Mesenchymal stem cell (in vitro differentiated cells and primary cell): Measurements from ENCODE around the gene SOX8.

ENCODE experiments used
- DNase-seq: peaks from one replicate; pipeline ENCODE4 v3.0.0-alpha.2; 2013
- H2AFZ ChIP-seq: one replicate; pipeline ENCODE4 v1.6.1; 2013; ENCODE audit warnings: low read depth, mild to moderate bottlenecking, control low read depth, inconsistent platforms, low read length, moderate library complexity
- H2AK5ac ChIP-seq: 2 replicates; pipeline ENCODE4 v1.6.1; 2013; ENCODE audit warnings: low read length, moderate library complexity, mild to moderate bottlenecking, inconsistent platforms; ENCODE audit not compliant: severe bottlenecking
- H2BK120ac ChIP-seq: one replicate; pipeline ENCODE4 v1.6.1; 2013; ENCODE audit warnings: low read depth, mild to moderate bottlenecking, inconsistent platforms, low read length, moderate library complexity
- H2BK12ac ChIP-seq, 2 experiments: one replicate each; pipeline ENCODE4 v1.6.1; 2013; ENCODE audit warnings: inconsistent platforms in 2 of 2, low read length in 2 of 2, mild to moderate bottlenecking in 2 of 2, moderate library complexity in 2 of 2, control low read depth in 1 of 2
- H2BK15ac ChIP-seq: one replicate; pipeline ENCODE4 v1.6.1; 2013; ENCODE audit warnings: mild to moderate bottlenecking, low read depth, inconsistent platforms; ENCODE audit not compliant: poor library complexity, severe bottlenecking
- H2BK5ac ChIP-seq: 2 replicates; pipeline ENCODE4 v1.6.1; 2013; ENCODE audit warnings: low read depth, mild to moderate bottlenecking, low read length, control low read depth, inconsistent platforms; ENCODE audit not compliant: poor library complexity, severe bottlenecking
- H3K14ac ChIP-seq, 2 experiments: one replicate each; pipeline ENCODE4 v1.6.1; 2013; ENCODE audit warnings: inconsistent platforms in 2 of 2, low read length in 2 of 2, control low read depth in 1 of 2, mild to moderate bottlenecking in 1 of 2, moderate library complexity in 1 of 2
- H3K18ac ChIP-seq, 2 experiments: one replicate each; pipeline ENCODE4 v1.6.1; 2013; ENCODE audit warnings: inconsistent platforms in 2 of 2, low read length in 2 of 2, control low read depth in 1 of 2, low read depth in 1 of 2, mild to moderate bottlenecking in 1 of 2
- H3K23ac ChIP-seq, 2 experiments: one replicate each; pipeline ENCODE4 v1.6.1; 2013; ENCODE audit warnings: inconsistent platforms in 2 of 2, low read length in 2 of 2, mild to moderate bottlenecking in 2 of 2, moderate library complexity in 2 of 2, control low read depth in 1 of 2
- H3K27ac ChIP-seq: 2 replicates; pipeline ENCODE4 v1.5.1; 2013; ENCODE audit warnings: mild to moderate bottlenecking, moderate library complexity, low read length, control low read depth, inconsistent platforms; ENCODE audit not compliant: poor library complexity, severe bottlenecking
- H3K27me3 ChIP-seq, 2 experiments: 2 replicates each; pipeline versions ENCODE4 v1.6.1 to v1.7.0; 2013; ENCODE audit warnings: low read length in 2 of 2, mild to moderate bottlenecking in 2 of 2, moderate library complexity in 2 of 2, control low read depth in 1 of 2, inconsistent platforms in 1 of 2; ENCODE audit not compliant: control insufficient read depth in 1 of 2, insufficient read depth in 1 of 2
- H3K36me3 ChIP-seq, 2 experiments: 2 replicates each; pipeline versions ENCODE4 v1.6.1 to v1.7.0; 2013; ENCODE audit warnings: low read length in 2 of 2, control low read depth in 1 of 2, inconsistent platforms in 1 of 2, low read depth in 1 of 2, mild to moderate bottlenecking in 1 of 2; ENCODE audit not compliant: insufficient read depth in 2 of 2, control insufficient read depth in 1 of 2
- H3K4ac ChIP-seq, 2 experiments: one replicate each; pipeline ENCODE4 v1.6.1; 2013; ENCODE audit warnings: inconsistent platforms in 2 of 2, low read length in 2 of 2, mild to moderate bottlenecking in 2 of 2, moderate library complexity in 2 of 2, control low read depth in 1 of 2, low read depth in 1 of 2
- H3K4me1 ChIP-seq: 2 replicates; pipeline ENCODE4 v1.6.1; 2013; ENCODE audit warnings: low read depth, low read length, control low read depth; ENCODE audit not compliant: control insufficient read depth, insufficient read depth
- H3K4me2 ChIP-seq: 2 replicates; pipeline ENCODE4 v1.6.1; 2013; ENCODE audit warnings: low read length, mild to moderate bottlenecking, inconsistent platforms; ENCODE audit not compliant: poor library complexity, severe bottlenecking
- H3K4me3 ChIP-seq, 2 experiments: 2 replicates each; pipeline versions ENCODE4 v1.5.1 to v1.7.0; 2013; ENCODE audit warnings: low read length in 2 of 2, mild to moderate bottlenecking in 2 of 2, control low read depth in 1 of 2, low read depth in 1 of 2; ENCODE audit not compliant: insufficient read depth in 1 of 2
- H3K79me1 ChIP-seq: replicated peaks from 2 replicates; pipeline ENCODE4 v1.6.1; 2013; ENCODE audit warnings: mild to moderate bottlenecking, control low read depth, low read length, inconsistent platforms; ENCODE audit not compliant: poor library complexity, severe bottlenecking
- H3K9ac ChIP-seq: 2 replicates; pipeline ENCODE4 v1.7.0; 2013; ENCODE audit warnings: mild to moderate bottlenecking, low read length, moderate library complexity
- H3K9me3 ChIP-seq: 2 replicates; pipeline ENCODE4 v1.7.0; 2013; ENCODE audit warnings: mild to moderate bottlenecking, low read length; ENCODE audit not compliant: control insufficient read depth
- H4K8ac ChIP-seq: one replicate; pipeline ENCODE4 v1.6.1; 2013; ENCODE audit warnings: inconsistent platforms, mild to moderate bottlenecking, low read length, moderate library complexity
- H4K91ac ChIP-seq: one replicate; pipeline ENCODE4 v1.6.1; 2013; ENCODE audit warnings: mild to moderate bottlenecking, low read length, inconsistent platforms
- WGBS: methylation state at CpG from one replicate; pipeline ENCODE4 v1.1.7; 2013; ENCODE audit warnings: mixed read lengths; 5-methylcytosine and 5-hydroxymethylcytosine counted together

Gene SOX8

GRCh38 chr16:987906-988305, 6.3 kb downstream of the SOX8 start:
- no peak for DNase-seq
- Histone ChIP-seq H3K27ac (no peak overlapping the region), H3K27me3 (peaks cover 9 to 74% of the 10 kb centered on the region in 2 experiments), H3K23ac (no peak overlapping the region), H3K4me3 (no peak overlapping the region), H2BK5ac (no peak overlapping the region), H3K14ac (no peak overlapping the region), H3K9ac (no peak overlapping the region), H3K36me3 (no peaks in the 10 kb centered on the region), H3K4me1 (no peaks in the 10 kb centered on the region), H2BK12ac (no peak overlapping the region), H4K91ac (no peak overlapping the region), H3K79me1 (no peaks in the 10 kb centered on the region), H3K4me2 (no peak overlapping the region), H2BK120ac (no peak overlapping the region), H2AFZ (no peak overlapping the region), H3K18ac (no peak overlapping the region), H3K9me3 (no peaks in the 10 kb centered on the region), H3K4ac (no peak overlapping the region), H2BK15ac (no peak overlapping the region), H2AK5ac (no peak overlapping the region), H4K8ac (no peak overlapping the region)
- WGBS, result 96% methylated on average over 17 of the region's 17 CpGs

DNA sequence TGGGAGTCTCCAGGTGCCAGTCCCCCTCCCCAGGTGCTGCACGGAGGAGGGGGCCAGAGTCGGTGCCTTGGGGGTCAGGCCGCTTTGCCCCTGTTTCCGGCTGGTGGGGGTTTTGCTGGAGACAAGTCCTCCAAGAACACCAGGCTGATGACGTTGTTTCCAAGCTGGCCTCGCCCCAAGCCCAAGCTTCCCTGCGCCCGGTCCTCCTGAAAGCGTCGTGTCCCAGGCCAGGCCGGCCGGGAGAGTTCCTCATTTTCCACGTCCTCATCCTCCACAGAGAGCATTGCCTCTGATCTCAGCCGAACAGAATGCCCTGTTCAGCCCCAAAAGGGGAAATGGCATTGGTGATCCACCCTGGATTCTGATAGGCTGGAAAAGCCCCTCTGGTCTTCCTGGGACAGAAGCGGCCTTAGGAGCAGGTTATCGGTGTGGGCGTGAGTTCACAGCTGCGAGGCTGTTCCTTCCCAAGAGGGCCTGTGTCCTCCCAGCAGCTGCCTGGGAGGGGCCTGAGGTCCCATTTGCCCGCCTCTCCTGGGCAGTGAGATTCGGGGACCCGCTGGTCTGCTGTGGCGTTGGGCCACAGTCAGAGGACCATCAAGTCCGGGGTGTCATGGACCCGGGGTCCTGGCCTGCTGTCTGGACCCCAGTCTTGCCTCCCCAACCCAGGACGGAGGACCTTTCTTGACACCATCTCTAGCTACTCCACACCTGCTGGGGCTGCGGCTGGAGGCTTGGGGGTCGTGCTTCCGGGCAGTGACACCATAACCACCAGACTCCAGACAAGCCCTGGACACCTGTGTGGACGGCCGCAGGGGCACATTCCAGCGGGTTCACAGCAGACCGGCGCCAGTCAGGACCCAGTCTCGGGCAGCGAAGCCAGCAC, 7.1 kb downstream of the SOX8 start:
- H3K79me1 ChIP-seq, result no peaks in the 10 kb centered on the region
- no peak overlapping the region for H3K27ac ChIP-seq
- H2BK15ac ChIP-seq, result no peak overlapping the region
- H4K8ac ChIP-seq, result no peak overlapping the region
- 86% methylated on average over 35 of the region's 35 CpGs for WGBS
- H3K18ac ChIP-seq, result no peak overlapping the region
- no peak overlapping the region for H2BK120ac ChIP-seq
- H3K27me3 ChIP-seq, result peaks cover 5 to 65% of the 10 kb centered on the region in 2 experiments
- H4K91ac ChIP-seq, result no peak overlapping the region
- DNase-seq, result no peak
- H2BK12ac ChIP-seq, result no peak overlapping the region
- H2AFZ ChIP-seq, result no peak overlapping the region
- no peaks in the 10 kb centered on the region for H3K36me3 ChIP-seq
- H3K4me3 ChIP-seq, result no peak overlapping the region
- no peak overlapping the region for H2AK5ac ChIP-seq
- H3K4me1 ChIP-seq, result no peaks in the 10 kb centered on the region
- H3K14ac ChIP-seq, result no peak overlapping the region
- H3K9ac ChIP-seq, result no peak overlapping the region
- no peak overlapping the region for H3K23ac ChIP-seq
- no peak overlapping the region for H3K4ac ChIP-seq
- H2BK5ac ChIP-seq, result no peak overlapping the region
- peaks cover 2% of the 10 kb centered on the region for H3K9me3 ChIP-seq
- H3K4me2 ChIP-seq, result no peak overlapping the region

- H3K4me1 ChIP-seq, result no peaks in the 10 kb centered on the region
- H3K23ac ChIP-seq, result no peak overlapping the region
- DNase-seq, result no peak
- no peaks in the 10 kb centered on the region for H3K36me3 ChIP-seq
- no peak overlapping the region for H2BK12ac ChIP-seq
- no peak overlapping the region for H2BK120ac ChIP-seq
- no peak overlapping the region for H3K4me3 ChIP-seq
- H3K79me1 ChIP-seq, result no peaks in the 10 kb centered on the region
- H4K8ac ChIP-seq, result no peak overlapping the region
- H3K4ac ChIP-seq, result no peak overlapping the region
- no peak overlapping the region for H3K18ac ChIP-seq
- H3K27ac ChIP-seq, result no peak overlapping the region
- H3K27me3 ChIP-seq, result peaks cover 5 to 61% of the 10 kb centered on the region in 2 experiments
- H2BK15ac ChIP-seq, result no peak overlapping the region
- no peak overlapping the region for H2AFZ ChIP-seq
- H4K91ac ChIP-seq, result no peak overlapping the region
- no peak overlapping the region for H2BK5ac ChIP-seq
- peaks cover 3% of the 10 kb centered on the region for H3K9me3 ChIP-seq
- H3K4me2 ChIP-seq, result no peak overlapping the region
- no peak overlapping the region for H3K9ac ChIP-seq
- WGBS, result 78% methylated on average over 11 of the region's 11 CpGs
- H2AK5ac ChIP-seq, result no peak overlapping the region
- H3K14ac ChIP-seq, result no peak overlapping the region
These were observed 7.8 kb downstream of the SOX8 start for GRCh38 chr16:989354-989814.

GRCh38 chr16:990516-991291, 9.1 kb downstream of the SOX8 start:
- H3K9me3 ChIP-seq, result peaks cover 17% of the 10 kb centered on the region

More at GRCh38 chr16:990516-991291, 9.1 kb downstream of the SOX8 start:
- H3K4me3 ChIP-seq, result no peak overlapping the region
- no peak overlapping the region for H3K18ac ChIP-seq
- H3K27me3 ChIP-seq, result peaks cover 5 to 62% of the 10 kb centered on the region in 2 experiments
- H2BK5ac ChIP-seq, result no peak overlapping the region
- no peak overlapping the region for H2AK5ac ChIP-seq
- no peak overlapping the region for H3K23ac ChIP-seq
- H3K4ac ChIP-seq, result no peak overlapping the region
- H3K14ac ChIP-seq, result no peak overlapping the region
- H3K27ac ChIP-seq, result no peak overlapping the region
- H3K4me2 ChIP-seq, result no peak overlapping the region
- H2BK15ac ChIP-seq, result no peak overlapping the region
- WGBS, result 90% methylated on average over 41 of the region's 41 CpGs
- no peak overlapping the region for H3K9ac ChIP-seq
- no peak overlapping the region for H4K8ac ChIP-seq
- DNase-seq, result no peak
- no peak overlapping the region for H2AFZ ChIP-seq
- no peak overlapping the region for H2BK12ac ChIP-seq
- H3K79me1 ChIP-seq, result no peaks in the 10 kb centered on the region
- no peaks in the 10 kb centered on the region for H3K36me3 ChIP-seq
- no peak overlapping the region for H2BK120ac ChIP-seq
- H3K4me1 ChIP-seq, result no peaks in the 10 kb centered on the region
- no peak overlapping the region for H4K91ac ChIP-seq
